ENCODE measurements around the gene NTSR2.

NTSR2 gene

DNA sequence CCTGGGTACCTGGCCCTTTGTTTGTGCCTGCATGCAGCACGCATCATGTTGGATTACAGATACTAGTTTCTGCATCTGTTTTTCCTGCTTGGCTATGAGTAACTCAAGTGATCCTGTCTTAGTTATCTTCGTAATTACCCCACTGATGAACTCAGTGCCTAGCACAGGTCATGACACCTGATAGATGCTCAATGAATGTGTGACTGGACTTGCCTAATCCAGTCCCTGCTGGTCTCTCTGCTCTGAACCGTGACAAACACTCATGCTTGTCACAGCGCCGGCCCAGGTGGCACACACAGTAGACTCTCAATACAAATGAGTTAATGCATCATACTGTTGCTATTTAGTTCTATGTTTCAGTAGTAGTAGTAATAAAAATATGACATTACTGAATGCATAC is 31.2 kb upstream of the NTSR2 start:
- Histone ChIP-seq H3K9ac (0 out of 2 replicates have a peak overlapping the region, but pooled peaks have one; percentile 41), H3K9me3 (no peaks in the 10 kb centered on the region; the same call in 1 of the 2 replicates), H3K4me1 (peaks cover 70% of the 10 kb centered on the region), H4K20me1 (no peaks in the 10 kb centered on the region), H3K27ac (peak overlapping the region; percentile 64), H3K27me3 (no peaks in the 10 kb centered on the region), H3K36me3 (no peaks in the 10 kb centered on the region), H3K4me2 (peak overlapping the region; percentile 79), H3K4me3 (no peak overlapping the region)
- TF ChIP-seq Cebpa-rat (IDR thresholded peaks at IDR 0.05), result no peak

DNA sequence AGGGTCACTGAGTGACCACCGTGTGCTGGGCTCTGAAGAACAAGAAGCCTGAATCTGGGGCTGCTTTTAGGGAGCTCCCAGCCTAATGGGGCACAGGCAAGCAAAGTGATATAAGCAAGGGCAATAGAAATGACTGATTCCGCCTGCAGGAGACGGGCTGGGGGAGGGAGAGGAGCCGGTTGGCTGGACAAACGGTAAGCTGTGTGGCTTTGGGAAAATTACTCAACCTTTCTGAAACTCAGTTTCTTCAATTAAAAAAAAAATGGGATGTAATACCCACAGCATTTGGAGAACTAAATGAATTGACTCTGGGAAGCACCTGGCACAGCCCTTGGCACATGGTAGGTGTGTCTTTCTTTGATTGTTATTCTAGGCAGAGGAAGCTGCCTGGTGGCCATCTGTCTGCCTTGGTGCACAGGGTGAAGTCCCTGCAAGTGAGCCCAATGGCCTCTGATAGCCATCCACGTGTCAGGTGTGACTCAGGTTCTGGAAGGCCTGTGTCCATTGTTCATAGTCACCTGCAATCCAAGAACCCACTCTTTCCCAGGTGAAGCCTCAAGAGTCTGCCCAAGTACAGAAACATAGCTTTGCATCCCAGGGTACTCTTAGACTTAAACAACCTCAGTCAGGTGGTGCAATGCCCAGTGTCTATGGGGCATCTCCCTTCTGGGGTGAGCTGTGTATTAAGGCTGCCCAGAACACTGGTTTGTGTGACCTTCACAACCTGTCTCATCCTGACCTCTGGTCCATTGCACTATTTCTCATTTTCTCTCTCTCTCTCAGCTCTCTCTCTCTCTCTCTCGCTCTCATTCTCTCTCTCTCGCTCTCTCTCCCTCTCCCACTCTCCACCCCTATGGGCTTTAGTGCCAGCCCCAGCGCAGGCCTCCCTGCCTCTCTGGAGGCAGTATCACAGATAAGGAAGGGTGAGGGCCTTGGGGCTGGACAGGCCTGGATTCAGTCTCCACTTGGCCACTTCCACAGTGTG is 30.0 kb upstream of the NTSR2 start:
- Histone ChIP-seq H4K20me1 (no peaks in the 10 kb centered on the region), H3K9me3 (no peaks in the 10 kb centered on the region), H3K4me1 (peaks cover 72% of the 10 kb centered on the region), H3K9ac (peak overlapping the region; percentile 41; the same call in 1 of the 2 replicates), H3K4me2 (peak overlapping the region; percentile 79), H3K27me3 (no peaks in the 10 kb centered on the region), H3K4me3 (no peak overlapping the region), H3K36me3 (no peaks in the 10 kb centered on the region), H3K27ac (peak overlapping the region; percentile 64)
- TF ChIP-seq Cebpa-rat (IDR thresholded peaks at IDR 0.05), result no peak

GRCh38 chr2:11698009-11698922 is 28.3 kb upstream of the NTSR2 start:
- Histone ChIP-seq H3K4me2 (peak overlapping the region; percentile 91), H3K27ac (peak overlapping the region; percentile 83), H3K4me3 (no peak overlapping the region)

GRCh38 chr2:11697103-11697871 is 27.3 kb upstream of the NTSR2 start:
- Histone ChIP-seq H3K4me2 (peak overlapping the region; percentile 91), H3K36me3 (no peaks in the 10 kb centered on the region), H3K4me1 (peaks cover 62% of the 10 kb centered on the region), H4K20me1 (no peaks in the 10 kb centered on the region), H3K27ac (peak overlapping the region; percentile 83), H3K9me3 (no peaks in the 10 kb centered on the region), H3K4me3 (peak overlapping the region; percentile 42), H3K9ac (peak overlapping the region; percentile 74), H3K27me3 (no peaks in the 10 kb centered on the region)
- TF ChIP-seq Cebpa-rat (IDR thresholded peaks at IDR 0.05), result no peak

More at GRCh38 chr2:11698009-11698922, 28.3 kb upstream of the NTSR2 start:
- no peak for TF ChIP-seq Cebpa-rat (IDR thresholded peaks at IDR 0.05)
- no peaks in the 10 kb centered on the region for H3K27me3 ChIP-seq
- no peaks in the 10 kb centered on the region for H4K20me1 ChIP-seq
- peak overlapping the region; percentile 74; the same call in 1 of the 2 replicates for H3K9ac ChIP-seq
- H3K36me3 ChIP-seq, result no peaks in the 10 kb centered on the region
- H3K9me3 ChIP-seq, result no peaks in the 10 kb centered on the region
- peaks cover 72% of the 10 kb centered on the region for H3K4me1 ChIP-seq

DNA sequence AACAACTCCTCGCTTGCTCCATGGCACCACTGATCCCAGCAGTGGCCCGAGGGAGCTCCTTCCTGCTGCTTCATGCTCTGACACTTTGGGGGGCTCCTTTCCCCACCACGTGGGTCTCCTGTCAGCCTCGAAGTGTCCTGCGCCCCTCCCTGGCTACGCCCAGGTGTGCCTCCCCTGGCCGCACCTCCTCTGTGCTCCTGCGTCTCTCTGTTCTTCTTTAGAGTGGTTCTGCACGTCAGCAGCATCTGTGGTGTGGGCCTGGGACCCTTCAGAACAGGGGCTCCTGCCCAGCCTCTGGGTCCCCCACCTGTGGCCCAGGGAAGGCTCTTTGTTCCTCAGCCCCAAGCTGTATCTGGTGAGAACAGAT is 26.7 kb upstream of the NTSR2 start:
- no peak for TF ChIP-seq Cebpa-rat (IDR thresholded peaks at IDR 0.05)
- Histone ChIP-seq H3K9me3 (no peaks in the 10 kb centered on the region), H3K36me3 (no peaks in the 10 kb centered on the region), H3K4me3 (peak overlapping the region; percentile 40), H3K4me2 (peak overlapping the region; percentile 91), H3K27me3 (no peaks in the 10 kb centered on the region), H4K20me1 (no peaks in the 10 kb centered on the region), H3K27ac (peak overlapping the region; percentile 83), H3K9ac (peak overlapping the region; percentile 74), H3K4me1 (peaks cover 57% of the 10 kb centered on the region)

GRCh38 chr2:11695576-11695975 is 25.6 kb upstream of the NTSR2 start:
- Histone ChIP-seq H3K4me3 (no peak overlapping the region), H3K27ac (no peak overlapping the region), H3K36me3 (no peaks in the 10 kb centered on the region), H3K9ac (no peak overlapping the region), H3K4me2 (no peak overlapping the region), H4K20me1 (no peaks in the 10 kb centered on the region), H3K27me3 (no peaks in the 10 kb centered on the region), H3K4me1 (peaks cover 45% of the 10 kb centered on the region), H3K9me3 (no peaks in the 10 kb centered on the region)
- TF ChIP-seq Cebpa-rat (IDR thresholded peaks at IDR 0.05), result no peak

- Histone ChIP-seq H3K4me3 (no peak overlapping the region), H4K20me1 (no peaks in the 10 kb centered on the region), H3K9ac (no peak overlapping the region), H3K27ac (no peak overlapping the region), H3K9me3 (no peaks in the 10 kb centered on the region), H3K4me1 (peaks cover 30% of the 10 kb centered on the region), H3K27me3 (no peaks in the 10 kb centered on the region), H3K4me2 (no peak overlapping the region), H3K36me3 (no peaks in the 10 kb centered on the region)
- TF ChIP-seq Cebpa-rat (IDR thresholded peaks at IDR 0.05), result no peak
These were observed 23.0 kb upstream of the NTSR2 start for GRCh38 chr2:11692966-11693521.

DNA sequence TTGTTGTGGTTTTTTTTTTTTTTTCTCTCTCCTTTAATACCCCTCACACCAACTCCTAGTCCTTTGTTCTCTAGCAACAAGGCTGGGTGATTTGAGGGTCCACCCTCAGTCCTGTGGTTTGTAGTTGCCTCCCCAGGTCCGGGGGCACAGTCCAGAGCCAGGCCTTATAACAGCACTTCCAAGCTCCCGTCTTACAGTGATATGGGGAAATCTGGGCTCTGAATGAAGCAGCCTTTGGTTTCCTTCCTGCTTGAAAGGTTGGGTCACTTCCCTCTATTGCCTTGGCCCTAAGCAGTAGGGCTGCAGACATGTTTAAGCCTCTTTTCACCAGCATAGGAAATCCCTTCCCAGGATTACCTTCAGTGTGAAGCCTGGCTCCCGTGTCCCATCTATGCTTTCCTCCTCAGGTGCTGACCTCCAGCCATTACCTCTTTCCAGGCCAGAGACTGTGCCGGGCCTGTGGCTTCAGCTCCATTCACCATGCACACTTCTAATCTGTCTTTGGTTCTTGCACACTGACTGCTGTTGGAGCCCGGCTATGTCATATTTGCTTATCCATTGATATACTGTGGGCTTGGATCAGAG is 21.2 kb upstream of the NTSR2 start:
- Histone ChIP-seq H3K9me3 (no peaks in the 10 kb centered on the region), H3K9ac (no peak overlapping the region), H3K27ac (no peak overlapping the region), H3K4me2 (no peak overlapping the region), H4K20me1 (no peaks in the 10 kb centered on the region), H3K36me3 (no peaks in the 10 kb centered on the region), H3K4me3 (no peak overlapping the region), H3K27me3 (no peaks in the 10 kb centered on the region), H3K4me1 (peaks cover 12% of the 10 kb centered on the region)
- no peak for TF ChIP-seq Cebpa-rat (IDR thresholded peaks at IDR 0.05)

Measured in BLaER1 (cell line).